Thyroid gland (tissue), 4 donors: ENCODE data around the gene ZNF688. TPM values are rescaled to one million over a fixed set of nuclear protein-coding genes. Genes with fewer than 3 reads are reported as not detected.
"Not testable (repeated sequence)": the region's sequence is repeated elsewhere in the genome, so short reads cannot be mapped to it uniquely, and the experiment has no call there.

ENCODE experiments used
- DNase-seq, 2 donors: peaks; one replicate each; pipeline ENCODE4 v3.0.0-alpha.2; 2019
- H3K27ac ChIP-seq, 3 donors: fragments of 200-600 bp; sonication (generic); 1 replicate in 2 of 3; 2 replicates in 1 of 3; pipeline ENCODE4 v1.5.1; 2016 to 2019; ENCODE audit warnings: mild to moderate bottlenecking in 1 of 3, moderate library complexity in 1 of 3
- H3K27me3 ChIP-seq: fragments of 200-600 bp; sonication (generic); one replicate; pipeline ENCODE4 v1.5.1; 2019
- H3K36me3 ChIP-seq, 2 donors: fragments of 200-600 bp; sonication (generic); one replicate each; pipeline ENCODE4 v1.5.1; 2016 to 2019
- H3K4me1 ChIP-seq, 2 donors: fragments of 200-600 bp; sonication (generic); one replicate each; pipeline ENCODE4 v1.5.1; 2017 to 2019
- H3K4me3 ChIP-seq, 3 donors: fragments of 200-600 bp; sonication (generic); replicated peaks in 1 of 3; 1 replicate in 2 of 3; 2 replicates in 1 of 3; pipeline ENCODE4 v1.5.1; 2016; ENCODE audit warnings: mild to moderate bottlenecking in 1 of 3
- H3K9me3 ChIP-seq: fragments of 200-600 bp; sonication (generic); one replicate; pipeline ENCODE4 v1.5.1; 2017
- CTCF ChIP-seq, 6 experiments: fragments of 200-600 bp in 3 of 6; fragments of 450-650 bp in 3 of 6; sonication (generic) in 3 of 6; IDR thresholded peaks; one replicate each; pipeline ENCODE4 v1.5.1; 2016 to 2019; ENCODE audit warnings: antibody characterized with exemption in 6 of 6, mild to moderate bottlenecking in 2 of 6, inconsistent platforms in 1 of 6, moderate library complexity in 1 of 6
- POLR2A ChIP-seq, 2 donors: fragments of 450-650 bp; IDR thresholded peaks; one replicate each; pipeline ENCODE4 v1.6.1; 2017; ENCODE audit warnings: antibody characterized with exemption in 2 of 2, mild to moderate bottlenecking in 2 of 2, moderate library complexity in 1 of 2
- WGBS, 2 donors: methylation state at CpG; one replicate each; pipeline ENCODE4 v1.1.5; 2017; 5-methylcytosine and 5-hydroxymethylcytosine counted together
- intact Hi-C: fragments of 100-400 bp; cut with DNase I; formaldehyde crosslinking; loops from one replicate; pipeline ENCODE4 v1.15.1; 2023
- total RNA-seq, 4 donors: library from RNA; depleted of rRNA; stranded (reverse); fragments of >200 nt; gene quantifications; one replicate each; pipeline ENCODE4 v1.2.3, GENCODE V29; 2016

ZNF688 gene
- total RNA-seq, 4 donors from 2014 or later = 10.6 to 26.1 (median 16.5) TPM

GRCh38 chr16:30548416-30549253 is 22.9 kb downstream of the ZNF688 start:
- no peaks in the 10 kb centered on the region for H3K9me3 ChIP-seq
- TF ChIP-seq POLR2A (IDR thresholded peaks at IDR 0.05) (no peak), CTCF (IDR thresholded peaks at IDR 0.05) (no peak)
- no peak overlapping the region for H3K4me3 ChIP-seq
- intact Hi-C loops = no loop called here
- no peaks in the 10 kb centered on the region for H3K36me3 ChIP-seq
- no peaks in the 10 kb centered on the region for H3K27me3 ChIP-seq
- no peaks in the 10 kb centered on the region for H3K4me1 ChIP-seq
- DNase-seq = no peak
- no peak overlapping the region for H3K27ac ChIP-seq
- 77 to 78% methylated on average over 8 of the region's 8 CpGs for WGBS, 2 donors

- no peaks in the 10 kb centered on the region for H3K4me1 ChIP-seq
- no peaks in the 10 kb centered on the region for H3K36me3 ChIP-seq
- WGBS, 2 donors = 82 to 83% methylated on average over 8 of the region's 8 CpGs
- no peak overlapping the region for H3K4me3 ChIP-seq
- no peak overlapping the region for H3K27ac ChIP-seq
- no peaks in the 10 kb centered on the region for H3K9me3 ChIP-seq
- DNase-seq = no peak
- TF ChIP-seq POLR2A (IDR thresholded peaks at IDR 0.05) (no peak), CTCF (IDR thresholded peaks at IDR 0.05) (no peak)
- intact Hi-C loops = no loop called here
- H3K27me3 ChIP-seq = no peaks in the 10 kb centered on the region
Measured at GRCh38 chr16:30546115-30546514, 25.4 kb downstream of the ZNF688 start.

GRCh38 chr16:30543067-30543466 is 28.4 kb downstream of the ZNF688 start:
- H3K27me3 ChIP-seq = no peaks in the 10 kb centered on the region
- intact Hi-C loops = no loop called here
- no peaks in the 10 kb centered on the region for H3K9me3 ChIP-seq
- TF ChIP-seq CTCF (IDR thresholded peaks at IDR 0.05) (no peak), POLR2A (IDR thresholded peaks at IDR 0.05) (no peak)
- H3K27ac ChIP-seq = no peak overlapping the region
- H3K4me3 ChIP-seq = no peak overlapping the region
- no peak for DNase-seq
- WGBS, 2 donors = 79 to 81% methylated on average over 5 of the region's 5 CpGs
- H3K4me1 ChIP-seq = no peaks in the 10 kb centered on the region
- H3K36me3 ChIP-seq = no peaks in the 10 kb centered on the region

GRCh38 chr16:30541502-30542329 is 29.8 kb downstream of the ZNF688 start:
- no peak for DNase-seq
- no peak overlapping the region for H3K27ac ChIP-seq
- intact Hi-C loops = no loop called here
- no peaks in the 10 kb centered on the region for H3K36me3 ChIP-seq
- H3K4me1 ChIP-seq = no peaks in the 10 kb centered on the region
- H3K27me3 ChIP-seq = no peaks in the 10 kb centered on the region
- 68% methylated on average over 10 of the region's 10 CpGs for WGBS, 2 donors
- H3K4me3 ChIP-seq = no peak overlapping the region
- H3K9me3 ChIP-seq = no peaks in the 10 kb centered on the region
- TF ChIP-seq POLR2A (IDR thresholded peaks at IDR 0.05) = no peak
- no peak for TF ChIP-seq CTCF (IDR thresholded peaks at IDR 0.05)

GRCh38 chr16:30540916-30541464 is 30.5 kb downstream of the ZNF688 start:
- H3K9me3 ChIP-seq, H3K4me3 ChIP-seq, H3K27ac ChIP-seq, intact Hi-C loops, DNase-seq, H3K4me1 ChIP-seq, H3K27me3 ChIP-seq, H3K36me3 ChIP-seq: not testable (repeated sequence)
- WGBS, 2 donors = 73 to 82% methylated on average over 9 of the region's 9 CpGs

- H3K4me1 ChIP-seq = peaks cover 8 to 11% of the 10 kb centered on the region in 2 donors
- H3K4me3 ChIP-seq, H3K9me3 ChIP-seq, H3K27me3 ChIP-seq, H3K27ac ChIP-seq, DNase-seq, H3K36me3 ChIP-seq: not testable (repeated sequence)
- 82 to 93% methylated on average over 13 of the region's 13 CpGs for WGBS, 2 donors
- intact Hi-C loops = loop anchor here (5.0 to 10.0 kb wide), 2 partner anchors 32 to 95 kb away; partner anchors contain the start of gene ZNF688
Measured at GRCh38 chr16:30539986-30540526, 31.5 kb downstream of the ZNF688 start.
